ENCODE measurements around the gene PLXND1.

The PLXND1 gene

DNA sequence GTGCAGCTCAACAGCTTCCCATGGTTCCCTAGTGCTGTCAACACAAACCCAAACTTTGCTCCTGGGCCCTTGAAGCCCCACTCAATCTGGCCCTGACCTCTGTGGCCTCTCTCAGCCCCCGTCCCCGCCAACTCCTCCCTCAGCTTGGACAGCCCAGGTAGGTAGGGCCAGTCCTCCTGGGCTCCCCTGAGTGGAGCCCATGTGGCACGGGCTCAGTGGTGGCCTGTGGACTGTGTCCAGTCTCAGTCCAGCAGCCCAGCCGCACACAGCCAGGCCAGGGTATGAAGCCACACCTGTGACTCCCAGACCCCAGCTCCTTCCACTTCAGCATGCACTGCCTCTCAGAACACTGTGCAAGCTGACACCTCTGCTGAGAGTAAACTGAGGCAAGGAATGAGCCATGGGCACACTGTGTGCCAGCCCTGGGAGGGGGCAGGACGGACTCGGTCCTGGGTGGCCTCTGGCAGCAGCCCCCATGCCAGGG, 11.5 kb downstream of the PLXND1 start:
- Mint-ChIP-seq H3K4me1 (ENCODE audit: low read depth) (peaks cover 29% of the 10 kb centered on the region), H3K9me3 (no peaks in the 10 kb centered on the region), H3K4me3 (no peak overlapping the region), H3K36me3 (ENCODE audit: low read depth) (no peaks in the 10 kb centered on the region), H3K27me3 (peaks cover 10% of the 10 kb centered on the region), H3K27ac (no peak overlapping the region)

DNA sequence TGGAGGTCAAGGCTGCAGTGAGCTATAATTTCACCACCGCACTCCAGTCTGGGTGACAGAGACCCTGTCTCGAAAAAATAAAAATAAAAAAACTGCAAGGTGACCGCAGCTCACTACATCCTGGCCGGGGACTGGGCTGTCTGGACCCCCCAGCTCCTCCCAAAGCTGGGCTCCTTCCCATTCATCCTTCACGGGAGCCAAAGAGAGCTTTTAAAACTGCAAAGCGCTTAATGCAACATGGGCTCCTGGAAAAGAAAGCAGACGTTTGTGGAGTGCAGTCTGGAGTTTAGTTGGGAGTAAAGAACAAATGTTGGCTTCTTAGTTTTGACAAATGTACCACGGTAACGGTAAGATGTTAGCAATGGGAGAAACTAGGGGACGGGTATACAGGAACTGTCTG, 12.1 kb downstream of the PLXND1 start:
- no peak overlapping the region for H3K4me3 Mint-ChIP-seq

DNA sequence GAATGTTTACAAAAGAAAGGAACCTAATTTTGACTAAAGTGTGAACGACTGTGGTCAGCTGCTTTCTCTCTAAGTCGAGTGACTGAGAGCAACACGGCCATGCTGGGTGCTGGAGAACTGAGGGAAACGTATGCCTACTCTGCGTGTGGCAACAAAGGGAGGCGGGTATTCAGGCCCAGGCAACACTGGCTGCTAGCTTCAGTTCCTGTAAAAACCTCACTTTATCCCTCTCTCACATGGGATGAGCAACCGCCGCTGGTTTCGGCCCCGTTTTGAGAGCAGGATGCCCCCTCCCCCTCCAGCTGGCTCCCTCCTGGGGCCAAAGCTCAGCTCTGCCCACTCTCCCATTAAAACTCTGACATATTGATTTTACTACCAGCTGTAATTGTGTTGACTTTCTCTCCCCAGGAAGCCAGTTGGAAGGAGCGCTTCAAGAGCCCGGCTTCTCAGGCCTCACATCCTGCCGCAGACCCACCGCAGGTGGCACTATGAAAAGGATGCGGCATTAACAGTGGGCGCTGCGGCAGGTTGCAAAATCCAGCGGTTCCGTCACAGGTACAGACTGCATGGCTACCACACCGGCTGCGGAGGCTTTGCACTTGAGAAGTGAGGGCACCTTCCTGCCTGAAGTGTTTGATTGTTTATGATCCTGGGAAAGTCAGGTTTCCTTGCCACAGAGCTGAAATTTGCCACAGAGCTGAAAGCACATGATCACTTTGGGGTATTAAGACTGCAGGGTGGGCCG, 12.7 kb downstream of the PLXND1 start:
- peak overlapping the region; percentile 32 for H3K27ac Mint-ChIP-seq
- no peaks in the 10 kb centered on the region for H3K36me3 Mint-ChIP-seq (ENCODE audit: low read depth)
- H3K4me3 Mint-ChIP-seq: peak overlapping the region; percentile 54
- H3K9me3 Mint-ChIP-seq: no peaks in the 10 kb centered on the region
- peaks cover 10% of the 10 kb centered on the region for H3K27me3 Mint-ChIP-seq
- H3K4me1 Mint-ChIP-seq (ENCODE audit: low read depth): peaks cover 24% of the 10 kb centered on the region

More for the DNA sequence above, 12.1 kb downstream of the PLXND1 start:
- Mint-ChIP-seq H3K36me3 (ENCODE audit: low read depth) (no peaks in the 10 kb centered on the region), H3K27me3 (peaks cover 10% of the 10 kb centered on the region), H3K27ac (peak overlapping the region; percentile 32), H3K9me3 (no peaks in the 10 kb centered on the region), H3K4me1 (ENCODE audit: low read depth) (peaks cover 24% of the 10 kb centered on the region)

DNA sequence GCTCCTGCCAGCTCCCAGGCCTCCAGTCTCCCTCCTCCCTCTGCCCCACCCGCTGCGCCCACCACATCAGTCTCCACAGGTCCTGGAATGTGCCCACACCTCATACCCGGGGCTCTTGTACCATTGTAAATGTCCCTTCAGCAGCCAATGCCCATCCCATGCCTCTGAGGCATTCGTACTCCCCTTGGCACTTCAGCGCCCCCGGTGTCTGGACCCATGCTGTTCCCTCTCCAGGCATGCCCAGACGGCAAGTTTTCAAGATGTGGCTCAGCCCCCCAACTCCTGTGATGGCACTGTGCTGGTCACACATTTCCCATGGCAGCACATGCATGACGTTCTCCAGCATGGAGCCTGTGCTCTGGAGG, 13.3 kb downstream of the PLXND1 start:
- H3K4me3 Mint-ChIP-seq: peak overlapping the region; percentile 54
- H3K27ac Mint-ChIP-seq: peak overlapping the region; percentile 36
- no peaks in the 10 kb centered on the region for H3K36me3 Mint-ChIP-seq (ENCODE audit: low read depth)
- no peaks in the 10 kb centered on the region for H3K9me3 Mint-ChIP-seq
- H3K27me3 Mint-ChIP-seq: peaks cover 10% of the 10 kb centered on the region
- peaks cover 24% of the 10 kb centered on the region for H3K4me1 Mint-ChIP-seq (ENCODE audit: low read depth)

DNA sequence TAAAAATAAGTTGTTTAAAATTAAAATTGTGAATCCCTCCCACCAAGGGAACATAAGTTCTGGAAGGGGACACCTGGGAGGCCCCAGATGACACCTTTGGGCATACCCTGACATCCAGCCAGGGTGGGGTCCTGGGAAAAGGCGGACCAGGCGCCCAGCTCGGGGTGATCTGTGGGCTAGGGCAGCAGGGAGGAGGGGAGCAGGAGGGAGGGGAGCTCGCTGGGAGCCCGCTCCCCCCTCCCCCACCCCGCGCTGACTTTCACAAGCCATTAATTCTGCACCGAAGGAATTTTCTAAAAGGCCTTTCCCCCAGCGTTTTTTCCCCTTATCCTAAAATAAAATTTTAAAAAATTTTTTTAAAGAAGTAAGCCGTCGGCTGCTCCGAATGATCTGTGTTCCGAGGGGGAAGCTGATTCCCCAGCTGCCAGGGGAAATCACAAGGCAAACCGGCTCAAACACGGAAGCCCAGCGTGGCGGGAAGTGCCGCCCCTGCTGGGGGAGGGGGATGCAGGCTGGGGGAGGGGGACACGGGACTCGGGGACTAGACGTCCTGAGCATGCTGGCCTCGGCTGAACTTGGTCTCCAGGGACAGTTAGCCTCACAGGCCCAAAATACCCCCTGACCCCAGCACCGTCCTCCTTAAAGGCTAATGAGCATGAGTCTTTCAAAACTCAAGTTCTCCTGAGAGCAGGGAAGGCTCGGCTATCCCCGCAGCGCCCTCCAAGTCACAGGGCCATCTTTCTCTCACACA, 13.9 kb downstream of the PLXND1 start:
- Mint-ChIP-seq H3K4me1 (ENCODE audit: low read depth) (peaks cover 24% of the 10 kb centered on the region), H3K27ac (peak overlapping the region; percentile 36), H3K36me3 (ENCODE audit: low read depth) (no peaks in the 10 kb centered on the region), H3K4me3 (no peak overlapping the region), H3K9me3 (no peaks in the 10 kb centered on the region), H3K27me3 (peaks cover 10% of the 10 kb centered on the region)

DNA sequence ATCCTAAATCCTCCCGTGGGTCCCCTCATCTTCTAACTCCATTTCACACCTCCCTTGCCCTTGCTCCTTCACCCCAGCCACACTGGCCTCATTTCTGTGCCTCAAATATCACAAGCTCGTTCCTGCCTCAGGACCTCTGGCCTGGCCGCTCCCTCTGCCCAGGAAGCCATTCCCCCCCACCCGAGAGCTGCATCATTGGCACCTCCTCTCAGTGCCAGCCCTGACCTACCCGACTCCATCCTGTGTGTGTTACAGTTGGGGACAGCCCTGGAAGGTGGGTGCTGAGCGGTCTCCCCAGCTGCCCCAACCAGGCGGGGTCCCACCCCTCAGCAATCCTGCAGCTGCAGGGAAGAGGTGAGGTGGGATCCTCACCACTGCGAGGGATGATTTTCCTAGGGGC, 14.5 kb downstream of the PLXND1 start:
- Mint-ChIP-seq H3K36me3 (ENCODE audit: low read depth) (no peaks in the 10 kb centered on the region), H3K4me1 (ENCODE audit: low read depth) (peaks cover 24% of the 10 kb centered on the region), H3K27ac (no peak overlapping the region), H3K4me3 (no peak overlapping the region), H3K9me3 (no peaks in the 10 kb centered on the region), H3K27me3 (peaks cover 10% of the 10 kb centered on the region)

DNA sequence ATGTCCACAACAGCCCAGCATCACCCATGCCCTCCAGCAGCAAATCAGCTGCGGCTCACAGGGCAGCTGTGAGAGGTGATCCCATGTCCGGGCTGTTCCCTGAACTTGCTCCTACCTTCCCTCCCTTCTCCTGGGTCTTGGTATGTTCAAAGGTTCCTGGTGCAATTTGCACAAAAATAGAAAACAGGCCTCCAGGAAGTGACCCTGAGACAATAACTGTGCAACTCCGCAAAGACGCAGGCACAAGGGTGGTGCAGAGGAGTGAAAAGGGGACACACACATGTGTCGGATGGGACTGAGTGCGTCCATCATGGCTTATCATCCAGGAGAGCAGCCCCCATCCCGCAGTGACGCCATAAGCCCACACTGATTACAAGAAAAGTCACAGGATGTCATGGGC, 16.3 kb downstream of the PLXND1 start:
- Mint-ChIP-seq H3K4me3 (no peak overlapping the region), H3K27ac (no peak overlapping the region), H3K9me3 (no peaks in the 10 kb centered on the region), H3K36me3 (ENCODE audit: low read depth) (no peaks in the 10 kb centered on the region), H3K4me1 (ENCODE audit: low read depth) (peaks cover 24% of the 10 kb centered on the region), H3K27me3 (peaks cover 8% of the 10 kb centered on the region)

DNA sequence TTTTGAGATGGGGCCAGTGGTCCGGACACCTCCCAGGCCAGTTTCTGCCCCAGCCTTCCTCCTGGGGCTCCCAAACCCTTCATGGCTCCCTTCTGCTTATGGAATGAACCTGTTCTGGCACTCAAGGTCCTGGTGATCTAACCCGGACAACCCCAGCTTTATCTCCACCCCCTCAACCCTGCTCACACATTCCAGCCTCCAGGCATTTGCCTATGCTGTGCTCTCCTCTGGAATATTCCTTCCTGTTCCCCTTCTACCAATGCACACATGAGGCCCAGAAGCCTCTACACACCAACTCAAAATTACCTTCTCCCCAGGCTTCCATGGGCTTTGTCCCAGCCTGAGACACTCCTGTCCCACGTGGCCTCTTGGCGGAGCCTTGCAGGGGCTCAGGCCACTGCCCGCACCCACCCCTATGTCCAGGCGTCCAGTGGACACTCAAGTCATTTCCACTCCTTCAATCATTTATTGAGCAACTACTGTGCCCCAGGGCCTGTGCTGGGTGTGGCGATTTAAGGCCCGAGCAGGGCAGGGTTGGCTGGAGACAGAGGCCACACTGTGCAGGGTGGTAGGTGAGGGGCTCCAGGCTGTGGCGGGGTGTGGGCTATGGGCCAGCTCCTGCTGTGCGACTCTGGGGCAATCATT, 18.8 kb downstream of the PLXND1 start:
- Mint-ChIP-seq H3K36me3 (ENCODE audit: low read depth) (no peaks in the 10 kb centered on the region), H3K4me1 (ENCODE audit: low read depth) (peaks cover 5% of the 10 kb centered on the region), H3K27me3 (peaks cover 5% of the 10 kb centered on the region), H3K9me3 (no peaks in the 10 kb centered on the region), H3K4me3 (no peak overlapping the region), H3K27ac (no peak overlapping the region)

DNA sequence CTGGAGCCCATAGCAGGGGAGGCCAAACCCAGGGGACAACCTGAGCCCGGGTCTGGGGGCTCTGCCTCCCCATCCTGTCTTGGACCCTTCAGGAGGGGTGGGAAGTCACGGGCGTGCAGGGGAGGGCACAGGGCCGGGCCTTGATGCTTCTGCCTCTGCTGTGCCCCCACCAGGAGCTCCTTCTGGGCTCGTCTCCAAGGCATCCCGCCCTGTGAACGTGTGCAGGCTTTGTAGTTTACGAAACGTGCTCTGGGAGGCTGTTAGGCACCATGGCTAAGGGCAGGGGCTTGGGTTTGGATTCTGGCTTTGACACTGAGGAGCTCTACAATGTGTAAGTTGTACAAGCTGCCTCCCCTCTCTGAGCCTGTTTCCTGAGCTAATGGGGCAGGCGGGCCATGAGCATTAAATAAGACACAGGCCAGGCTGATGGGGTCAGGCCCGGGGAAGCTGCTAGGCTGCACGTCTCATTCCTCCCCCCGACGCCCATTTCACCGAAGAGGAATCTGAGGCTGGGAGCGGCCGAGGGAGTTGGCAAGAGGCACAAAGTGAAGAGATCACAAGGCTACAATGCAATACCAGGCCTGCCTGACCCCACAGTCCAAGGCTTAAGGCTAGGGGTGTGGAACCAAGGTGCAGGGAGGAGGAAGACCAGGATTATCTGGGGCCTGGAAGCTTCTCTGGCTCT, 19.6 kb downstream of the PLXND1 start:
- H3K36me3 Mint-ChIP-seq (ENCODE audit: low read depth): no peaks in the 10 kb centered on the region
- no peaks in the 10 kb centered on the region for H3K9me3 Mint-ChIP-seq
- peaks cover 5% of the 10 kb centered on the region for H3K27me3 Mint-ChIP-seq
- no peak overlapping the region for H3K4me3 Mint-ChIP-seq
- H3K27ac Mint-ChIP-seq: no peak overlapping the region
- H3K4me1 Mint-ChIP-seq (ENCODE audit: low read depth): peaks cover 2% of the 10 kb centered on the region

DNA sequence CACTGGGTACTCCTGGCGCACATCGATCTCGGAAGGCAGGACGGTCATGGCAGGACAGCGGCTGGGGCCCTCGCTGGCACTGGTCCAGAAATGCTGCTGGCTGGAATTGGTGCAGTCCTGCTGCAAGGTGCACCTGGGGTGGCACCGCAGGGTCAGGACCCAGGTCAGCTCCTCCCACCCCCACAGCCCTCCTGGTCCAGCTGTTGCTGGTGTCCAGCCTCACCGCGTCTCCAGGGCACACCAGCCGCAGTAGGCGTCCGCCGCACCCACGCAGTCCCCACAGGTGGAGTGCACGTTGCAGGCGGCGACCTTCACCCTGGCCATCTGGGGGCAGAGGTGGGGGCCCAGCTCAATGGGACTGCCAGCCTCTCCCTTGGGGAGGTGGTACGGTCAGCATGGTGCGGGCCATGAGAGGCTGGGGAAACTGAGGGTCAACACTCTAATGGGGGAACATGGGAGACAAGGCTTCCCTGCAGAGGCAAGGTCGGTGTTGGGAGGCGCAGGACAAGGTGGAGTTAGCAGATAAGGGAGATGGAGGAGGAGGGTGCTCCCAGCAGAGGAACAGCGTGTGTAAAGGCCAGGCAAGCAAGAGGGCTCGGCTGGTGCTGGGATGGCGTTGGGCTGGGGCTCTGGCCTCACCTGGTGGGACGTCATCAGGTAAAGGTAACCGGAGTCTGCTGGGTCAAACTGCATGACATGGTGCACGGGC, 20.4 kb downstream of the PLXND1 start:
- Mint-ChIP-seq H3K9me3 (no peaks in the 10 kb centered on the region), H3K36me3 (ENCODE audit: low read depth) (no peaks in the 10 kb centered on the region), H3K27ac (no peak overlapping the region), H3K4me3 (no peak overlapping the region), H3K4me1 (ENCODE audit: low read depth) (no peaks in the 10 kb centered on the region), H3K27me3 (no peaks in the 10 kb centered on the region)

DNA sequence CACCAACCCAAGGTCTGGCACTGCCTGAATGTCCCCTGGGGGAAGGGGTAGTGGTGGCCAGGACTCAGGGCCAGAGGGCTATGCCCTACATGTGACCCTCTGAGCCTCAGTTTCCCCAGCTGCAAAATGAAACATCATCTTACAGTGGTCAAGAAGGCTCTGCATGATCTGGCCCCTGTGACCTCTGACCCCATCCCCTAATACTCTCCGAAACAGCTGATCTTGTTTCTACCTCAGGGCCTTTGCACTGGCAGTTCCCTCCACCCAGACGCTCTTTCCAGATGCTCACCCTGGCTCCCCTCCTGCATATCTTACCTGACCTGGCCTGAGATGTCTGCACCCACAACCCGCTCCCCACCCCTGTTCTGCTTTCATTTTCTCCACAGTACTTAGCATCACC, 21.8 kb downstream of the PLXND1 start:
- Mint-ChIP-seq H3K36me3 (ENCODE audit: low read depth) (no peaks in the 10 kb centered on the region), H3K27ac (no peak overlapping the region), H3K4me1 (ENCODE audit: low read depth) (no peaks in the 10 kb centered on the region), H3K9me3 (no peaks in the 10 kb centered on the region), H3K27me3 (no peaks in the 10 kb centered on the region), H3K4me3 (no peak overlapping the region)

DNA sequence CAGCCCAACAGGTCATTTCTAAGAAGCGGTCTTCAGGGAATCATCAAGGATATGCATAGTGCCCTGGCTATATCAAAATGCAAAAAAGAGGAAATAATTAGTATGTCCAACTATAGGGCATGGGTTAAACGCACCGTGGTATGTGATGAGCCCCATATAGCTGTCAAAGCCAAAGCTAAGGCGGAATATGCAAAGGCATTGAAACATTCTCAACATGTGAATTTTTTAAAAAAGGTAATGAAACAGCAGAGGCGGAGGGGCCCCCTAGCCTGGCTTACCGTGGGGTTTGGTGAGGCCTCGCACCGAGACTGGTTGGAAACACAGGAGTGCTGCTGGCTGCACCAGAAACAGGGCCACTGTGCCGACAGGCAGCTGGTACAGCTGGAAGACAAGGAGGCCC, 23.2 kb downstream of the PLXND1 start:
- peaks cover 5% of the 10 kb centered on the region for H3K4me1 Mint-ChIP-seq (ENCODE audit: low read depth)
- no peaks in the 10 kb centered on the region for H3K9me3 Mint-ChIP-seq
- no peak overlapping the region for H3K27ac Mint-ChIP-seq
- H3K27me3 Mint-ChIP-seq: no peaks in the 10 kb centered on the region
- H3K4me3 Mint-ChIP-seq: no peak overlapping the region
- H3K36me3 Mint-ChIP-seq (ENCODE audit: low read depth): no peaks in the 10 kb centered on the region

DNA sequence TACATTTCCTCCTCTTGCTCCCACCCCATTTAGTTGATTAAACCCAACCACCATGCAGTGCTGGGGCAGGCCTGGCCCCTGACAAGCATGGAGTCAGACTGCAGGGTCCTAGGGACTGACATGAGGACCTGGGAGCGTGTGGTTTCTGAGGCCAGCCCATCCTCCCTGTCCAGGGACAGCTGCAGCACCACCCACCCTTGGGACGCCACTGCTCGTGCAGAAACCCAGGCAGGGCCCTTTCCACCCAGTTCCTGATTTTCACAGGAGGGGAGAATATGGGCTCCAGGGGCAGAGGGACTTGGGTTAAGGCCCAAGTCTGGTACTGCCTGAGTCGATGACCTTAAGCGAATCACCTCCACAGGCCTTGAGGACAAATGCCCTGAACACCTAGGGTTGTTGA, 23.7 kb downstream of the PLXND1 start:
- H3K27ac Mint-ChIP-seq: no peak overlapping the region
- no peaks in the 10 kb centered on the region for H3K36me3 Mint-ChIP-seq (ENCODE audit: low read depth)
- H3K9me3 Mint-ChIP-seq: no peaks in the 10 kb centered on the region
- H3K27me3 Mint-ChIP-seq: no peaks in the 10 kb centered on the region
- no peak overlapping the region for H3K4me3 Mint-ChIP-seq
- H3K4me1 Mint-ChIP-seq (ENCODE audit: low read depth): peaks cover 10% of the 10 kb centered on the region

DNA sequence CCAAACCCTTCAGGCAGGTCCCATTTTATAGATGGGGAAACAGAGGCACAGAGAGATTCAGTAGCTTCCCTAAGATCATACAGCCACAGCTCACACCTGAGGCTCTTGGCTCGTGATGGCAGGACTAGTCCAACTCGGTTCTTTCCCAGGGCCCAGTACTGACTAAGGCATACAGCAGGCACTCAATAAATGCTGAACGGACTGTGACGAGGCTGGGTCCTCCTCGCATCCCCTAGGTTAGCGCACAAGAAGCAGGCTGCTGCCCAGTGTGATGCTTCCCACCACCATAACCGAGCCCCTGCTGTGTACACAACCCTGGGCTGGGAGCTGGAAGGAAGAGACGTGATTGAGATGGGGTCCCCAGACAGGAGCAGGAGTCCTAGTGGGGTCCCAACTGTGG, 24.9 kb downstream of the PLXND1 start:
- no peak overlapping the region for H3K27ac Mint-ChIP-seq
- no peaks in the 10 kb centered on the region for H3K36me3 Mint-ChIP-seq (ENCODE audit: low read depth)
- H3K4me1 Mint-ChIP-seq (ENCODE audit: low read depth): peaks cover 19% of the 10 kb centered on the region
- no peaks in the 10 kb centered on the region for H3K27me3 Mint-ChIP-seq
- H3K4me3 Mint-ChIP-seq: no peak overlapping the region
- H3K9me3 Mint-ChIP-seq: no peaks in the 10 kb centered on the region

Measured in stimulated activated naive CD8-positive, alpha-beta T cell treated with anti-CD3 and anti-CD28 coated beads, Interleukin-15, Interleukin-2, amounts not matched to agents 100 ng/mL and 50 ng/mL, for 24 hours (primary cell).